ENCODE data around the gene PRPF40B.

Gene PRPF40B

DNA sequence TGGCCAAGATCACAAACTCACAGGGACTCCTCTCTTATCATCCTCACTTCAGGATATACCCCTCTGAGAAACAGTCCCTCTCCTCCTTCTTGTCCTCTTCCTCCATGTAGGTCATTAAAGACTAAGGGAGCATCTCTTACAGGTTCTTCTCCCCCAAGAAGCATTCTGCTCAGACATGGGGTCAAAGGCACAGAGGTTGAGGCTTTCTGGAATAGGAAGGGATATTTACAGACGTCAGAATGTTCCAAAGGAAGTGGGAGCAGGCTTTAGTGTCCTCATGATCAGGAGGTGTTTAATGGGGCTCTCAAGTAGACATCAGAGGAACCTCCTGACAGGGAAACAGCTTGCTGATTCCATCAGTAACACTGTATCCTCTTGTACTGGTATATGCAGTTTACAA, 36.4 kb downstream of the PRPF40B start:
- DNase-seq (ENCODE audit: low read depth) = no peak

DNA sequence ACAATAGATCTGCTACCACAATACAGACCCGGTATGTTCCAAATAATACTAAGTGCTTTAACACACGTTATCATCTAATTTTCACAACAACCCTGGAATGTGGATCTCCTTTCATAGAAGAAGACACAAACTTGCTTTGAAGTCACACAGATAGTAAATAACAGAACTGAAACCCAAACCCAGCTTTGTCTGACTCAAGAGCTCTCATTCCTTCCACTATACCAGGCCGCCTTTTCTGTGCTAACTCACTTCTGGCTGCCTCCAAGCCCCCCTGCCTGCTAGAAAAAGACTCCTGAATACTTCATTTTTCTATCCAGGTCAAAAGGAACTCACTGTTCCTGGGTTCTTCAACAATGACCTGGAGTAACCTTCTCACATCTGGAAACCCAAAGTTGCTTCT, 37.8 kb downstream of the PRPF40B start:
- no peak for DNase-seq (ENCODE audit: low read depth)

- DNase-seq (ENCODE audit: low read depth) = no peak
These were observed 38.4 kb downstream of the PRPF40B start for GRCh38 chr12:49661746-49662145.

DNA sequence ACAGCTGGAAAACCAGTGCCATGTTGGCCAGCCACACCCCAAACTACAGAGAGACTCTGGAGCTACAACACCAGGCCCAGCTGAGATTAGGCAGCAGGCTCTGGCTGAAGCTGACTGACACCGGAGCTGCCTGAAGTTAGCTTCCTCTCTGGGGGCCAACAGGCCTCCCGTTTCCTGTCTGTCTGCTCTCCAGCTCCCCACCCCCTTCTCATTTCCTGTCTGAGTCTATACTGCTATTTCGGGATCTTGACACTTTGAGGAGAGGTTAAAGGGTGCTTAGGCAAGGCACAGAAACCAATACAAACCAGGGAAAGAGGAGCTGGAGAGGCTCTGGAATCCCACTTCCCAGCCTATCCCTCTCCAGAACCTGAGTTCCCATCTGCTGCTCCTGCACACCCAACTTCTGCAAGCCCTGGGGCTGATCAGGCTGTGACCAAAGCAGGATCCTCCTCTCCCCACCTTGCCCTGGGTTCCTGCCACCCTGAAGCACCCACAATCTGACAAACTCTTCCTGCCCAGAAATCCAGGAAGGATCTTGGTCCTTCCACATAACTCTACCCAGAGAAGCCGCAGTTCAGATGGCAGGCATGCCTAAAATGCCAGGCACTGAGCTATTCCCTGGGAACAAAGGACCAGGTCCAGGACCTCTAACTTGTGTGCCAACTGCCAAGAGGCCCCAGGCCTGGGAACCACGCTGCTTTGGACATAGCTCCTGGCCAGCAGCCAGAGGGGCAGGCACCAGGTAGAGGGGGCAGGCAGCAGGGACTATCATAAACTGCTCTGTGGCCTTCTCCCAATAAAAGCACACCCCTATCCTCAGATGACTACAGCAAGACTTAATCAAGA, 39.9 kb downstream of the PRPF40B start:
- DNase-seq (ENCODE audit: low read depth) = peak; percentile 56

DNA sequence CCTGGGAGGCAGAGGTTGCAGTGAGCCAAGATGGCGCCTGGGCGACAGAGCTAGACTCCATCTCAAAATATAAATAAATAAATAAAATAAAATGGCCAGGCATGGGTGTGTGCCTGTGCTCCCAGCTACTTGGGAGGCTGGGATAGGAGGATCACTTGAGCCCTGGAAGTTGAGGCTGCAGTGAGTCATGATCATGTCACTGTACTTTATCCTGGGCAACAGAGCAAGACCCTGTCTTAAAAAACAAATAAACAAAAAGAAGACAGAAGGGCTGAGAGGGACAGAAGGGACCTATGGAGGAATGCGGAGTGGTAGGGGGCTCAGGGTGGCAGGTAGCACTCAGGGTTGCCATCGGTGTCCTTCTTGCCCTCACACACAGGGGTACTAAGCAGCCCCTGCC, 40.8 kb downstream of the PRPF40B start:
- DNase-seq (ENCODE audit: low read depth) = no peak

- no peak for DNase-seq (ENCODE audit: low read depth)
These were observed 41.4 kb downstream of the PRPF40B start for GRCh38 chr12:49664591-49665239.

GRCh38 chr12:49665384-49665783, 42.0 kb downstream of the PRPF40B start:
- DNase-seq (ENCODE audit: low read depth) = no peak

DNA sequence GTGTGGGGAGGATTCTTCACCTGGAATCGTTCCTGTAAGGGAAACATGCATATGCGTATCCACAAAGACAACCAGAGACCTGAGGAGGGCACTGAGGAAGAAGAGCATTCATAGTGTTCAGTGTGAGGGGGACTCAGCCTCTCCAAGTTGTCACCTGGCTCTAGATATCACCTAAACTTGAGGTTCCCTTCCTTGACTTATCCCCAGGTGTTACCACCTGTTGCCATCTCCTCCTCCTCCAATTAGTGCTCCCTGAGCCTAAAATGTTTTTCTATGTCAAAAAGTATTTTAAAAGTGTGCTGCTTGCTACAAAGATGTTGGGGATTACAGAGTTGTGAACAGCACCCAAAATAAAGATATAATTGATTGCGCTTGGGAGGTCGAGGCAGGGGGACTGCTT, 42.8 kb downstream of the PRPF40B start:
- DNase-seq (ENCODE audit: low read depth) = no peak

- DNase-seq (ENCODE audit: low read depth) = no peak
These were observed 44.1 kb downstream of the PRPF40B start for GRCh38 chr12:49667325-49668090.

DNA sequence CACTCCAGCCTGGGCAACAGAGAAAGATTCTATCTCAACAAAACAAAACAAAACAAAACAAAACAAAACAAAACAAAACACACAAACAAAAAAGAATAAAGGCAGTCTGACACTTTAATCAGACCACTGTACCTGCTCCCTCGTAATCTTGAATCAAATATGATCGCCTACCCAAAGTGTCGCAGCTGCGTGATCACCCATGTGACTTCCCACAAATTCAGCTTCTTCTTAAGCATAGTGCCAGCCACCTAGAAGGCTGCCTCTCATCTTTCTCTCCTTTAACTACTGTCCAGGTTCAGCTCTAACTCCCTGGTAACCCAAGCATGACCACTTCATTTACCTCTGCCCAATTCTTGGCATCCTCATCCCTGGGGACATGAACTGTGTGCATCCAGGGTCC, 46.4 kb downstream of the PRPF40B start:
- no peak for DNase-seq (ENCODE audit: low read depth)

- DNase-seq (ENCODE audit: low read depth) = peak; percentile 52
These were observed 47.8 kb downstream of the PRPF40B start for GRCh38 chr12:49671031-49671765.

GRCh38 chr12:49672301-49673217, 49.2 kb downstream of the PRPF40B start:
- DNase-seq (ENCODE audit: low read depth) = no peak

DNA sequence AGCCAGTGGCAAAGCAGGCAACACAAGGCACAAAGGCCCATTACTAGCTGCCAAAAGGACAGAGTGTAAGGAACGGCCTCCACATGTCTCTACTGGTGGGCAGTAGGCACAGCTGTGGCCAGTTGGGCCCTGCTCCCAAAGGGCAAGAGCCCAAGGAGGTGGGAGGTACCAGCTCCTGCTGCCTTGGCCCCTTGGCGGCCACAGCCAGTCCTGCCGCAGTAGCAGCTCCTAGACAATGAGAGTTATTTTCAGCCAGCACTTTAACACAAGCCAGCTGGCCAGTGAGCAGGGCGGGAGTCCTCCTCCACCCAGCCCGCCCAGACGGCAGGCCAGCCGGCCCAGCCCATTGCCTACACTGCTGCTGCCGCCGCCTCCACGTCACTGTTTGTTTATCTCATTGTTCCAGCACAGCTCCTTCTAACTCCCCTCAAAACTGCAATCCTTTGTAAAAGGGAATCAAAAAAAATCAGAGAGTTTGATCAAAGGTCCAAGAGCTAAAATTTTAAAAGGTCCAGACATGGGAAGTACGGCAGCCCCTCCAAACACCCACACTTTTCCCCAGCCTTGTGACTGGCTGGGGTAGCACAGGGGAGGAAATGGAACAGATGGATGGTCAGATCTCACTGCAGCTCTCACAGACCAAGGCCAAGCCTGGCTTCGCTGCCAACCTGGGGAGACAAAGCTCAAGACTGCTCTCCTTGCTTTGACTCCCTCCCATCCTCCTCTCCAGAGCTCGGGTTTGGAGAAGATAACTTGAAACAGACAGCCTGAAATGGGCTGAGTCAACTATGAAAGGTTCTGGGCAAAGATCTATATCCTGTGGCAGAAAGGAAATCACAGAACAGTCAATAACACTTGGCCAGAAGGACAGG, 50.3 kb downstream of the PRPF40B start:
- no peak for DNase-seq (ENCODE audit: low read depth)

- DNase-seq (ENCODE audit: low read depth) = no peak
These were observed 51.1 kb downstream of the PRPF40B start for GRCh38 chr12:49674318-49674981.

DNA sequence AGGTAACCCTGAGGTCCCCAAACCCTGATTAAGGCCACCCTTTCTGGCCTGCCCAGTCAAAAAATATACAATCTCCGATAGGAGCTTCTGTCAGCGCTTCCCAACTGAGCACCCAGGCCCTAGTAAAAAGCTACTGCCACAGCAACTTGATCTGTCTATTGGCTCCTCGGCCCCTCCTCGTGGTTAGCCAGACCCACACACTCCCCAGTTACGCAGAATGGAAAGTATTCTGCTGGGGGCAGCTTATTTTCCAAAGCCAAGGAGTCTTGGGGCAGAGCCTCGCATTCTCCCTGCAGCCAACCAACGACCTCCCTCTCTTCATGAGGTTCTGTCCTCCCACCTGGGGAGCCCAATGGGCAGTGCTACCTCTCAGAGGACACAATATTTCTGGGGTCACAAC, 51.8 kb downstream of the PRPF40B start:
- DNase-seq (ENCODE audit: low read depth) = no peak

- no peak for DNase-seq (ENCODE audit: low read depth)
These were observed 55.4 kb downstream of the PRPF40B start for GRCh38 chr12:49678711-49679110.

GRCh38 chr12:49680075-49680474, 56.7 kb downstream of the PRPF40B start:
- no peak for DNase-seq (ENCODE audit: low read depth)

DNA sequence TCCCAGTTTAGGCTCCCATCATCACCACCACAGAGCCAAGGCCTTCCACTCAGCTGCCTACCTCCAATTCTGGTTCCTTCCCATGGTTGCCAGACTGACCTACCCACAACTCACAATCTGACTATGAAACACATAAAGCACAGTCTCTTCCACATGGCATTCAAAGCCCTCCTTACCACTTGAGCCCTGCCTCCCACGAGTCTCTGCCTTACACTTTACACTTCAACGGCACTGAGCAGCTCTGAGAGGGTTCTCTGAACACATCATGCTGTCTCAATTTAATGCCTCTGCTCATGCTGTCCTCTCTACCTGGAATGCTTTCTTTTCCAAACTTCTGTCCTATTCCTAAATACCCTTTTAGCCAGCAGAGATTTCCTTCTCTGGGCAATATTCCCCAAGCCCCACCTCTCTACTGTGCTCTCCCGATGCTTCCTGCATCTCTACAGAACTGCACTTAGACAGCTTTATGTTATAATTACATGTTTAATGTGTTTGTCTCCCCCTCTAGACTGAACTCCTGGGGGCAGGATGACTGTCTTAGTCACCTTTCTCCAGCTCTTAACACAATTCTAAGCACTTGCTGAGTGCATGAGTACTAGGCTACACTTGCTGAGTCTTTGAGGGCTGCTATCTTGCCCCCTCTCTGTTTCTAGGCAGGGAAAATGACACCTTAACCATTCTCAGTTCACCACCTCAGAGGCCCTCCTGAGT, 60.4 kb downstream of the PRPF40B start:
- no peak for DNase-seq (ENCODE audit: low read depth)

DNA sequence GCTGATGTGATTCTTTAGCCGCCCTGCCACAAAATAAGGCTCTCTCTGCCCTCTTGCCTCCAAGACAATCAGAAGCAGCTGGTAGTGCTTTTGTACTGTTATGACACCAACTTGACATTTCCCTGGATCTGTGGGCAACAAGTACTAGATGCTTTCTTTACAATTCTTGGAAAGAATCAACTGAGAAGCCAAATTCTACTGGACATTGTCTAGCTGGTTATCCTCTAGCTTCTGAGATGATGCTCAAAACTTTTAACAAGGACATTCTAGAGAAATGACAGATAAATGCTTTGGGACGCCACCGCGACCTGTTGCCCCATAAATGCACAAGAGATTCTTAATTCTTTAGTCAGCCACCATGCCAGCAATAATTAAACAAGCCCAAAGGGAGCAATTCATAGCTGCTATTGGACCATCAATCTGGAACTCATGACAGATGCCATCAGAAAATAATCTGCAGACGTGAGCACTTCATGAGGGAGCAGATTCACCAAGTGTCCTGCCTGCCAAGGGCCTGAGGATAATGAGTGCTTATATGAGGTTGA, 61.0 kb downstream of the PRPF40B start:
- no peak for DNase-seq (ENCODE audit: low read depth)

All from activated T-cell treated with anti-CD3 and anti-CD28 coated beads for 1 hour (primary cell).